NCI-H82 (cell line): ENCODE results near the gene PA2G4.
"Not testable (repeated sequence)": the region's sequence is repeated elsewhere in the genome, so short reads cannot be mapped to it uniquely, and the experiment has no call there.

Experiments
- DNase-seq: peaks from one replicate; lab custom pipeline; 2025; lab: John Stamatoyannopoulos, UW

PA2G4 gene

GRCh38 chr12:56104109-56104814 lies at the start of gene PA2G4:
Gene PA2G4, plus strand, starts transcription at chr12:56104559. Its CDS starts 179 bp downstream, at chr12:56104738.
- DNase-seq: peak; percentile 100

DNA sequence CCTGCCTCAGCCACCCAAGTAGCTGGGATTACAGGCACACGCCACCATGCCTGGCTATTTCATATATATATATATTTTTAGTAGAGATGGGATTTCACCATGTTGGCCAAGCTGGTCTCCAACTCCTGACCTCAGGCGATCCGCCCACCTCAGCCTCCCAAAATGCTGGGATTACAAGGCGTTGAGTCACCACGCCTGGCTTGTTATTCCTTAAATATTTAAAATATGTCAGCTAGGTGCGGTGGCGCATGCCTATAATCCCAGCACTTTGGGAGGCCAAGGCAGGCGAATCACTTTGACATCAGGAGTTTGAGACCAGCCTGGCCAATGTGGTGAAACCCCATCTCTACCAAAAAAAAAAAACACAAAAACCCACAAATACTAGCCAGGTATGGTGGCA lies 44.4 kb upstream of the PA2G4 start:
- DNase-seq: not testable (repeated sequence)

GRCh38 chr12:56061982-56062381 lies 42.4 kb upstream of the PA2G4 start:
- DNase-seq: no peak

DNA sequence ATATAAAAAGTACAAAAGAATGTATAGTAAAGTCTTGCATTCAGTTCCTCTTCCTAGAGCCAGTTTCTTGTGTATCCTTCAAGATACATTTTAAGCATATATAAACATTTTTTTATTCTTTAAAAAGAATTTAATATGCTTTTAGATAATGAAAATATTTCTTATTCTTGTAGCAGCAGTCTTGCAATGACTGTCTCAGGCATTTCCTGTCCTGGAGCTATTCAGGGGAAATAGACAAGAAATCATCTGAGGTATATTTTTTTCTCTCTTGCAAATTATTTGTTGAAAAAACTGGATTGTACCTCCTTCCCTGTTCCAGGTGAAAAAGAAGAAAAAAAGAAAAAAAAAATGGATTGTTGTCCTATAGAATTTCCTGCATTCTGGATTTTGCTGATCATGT lies 41.4 kb upstream of the PA2G4 start:
- no peak for DNase-seq

DNA sequence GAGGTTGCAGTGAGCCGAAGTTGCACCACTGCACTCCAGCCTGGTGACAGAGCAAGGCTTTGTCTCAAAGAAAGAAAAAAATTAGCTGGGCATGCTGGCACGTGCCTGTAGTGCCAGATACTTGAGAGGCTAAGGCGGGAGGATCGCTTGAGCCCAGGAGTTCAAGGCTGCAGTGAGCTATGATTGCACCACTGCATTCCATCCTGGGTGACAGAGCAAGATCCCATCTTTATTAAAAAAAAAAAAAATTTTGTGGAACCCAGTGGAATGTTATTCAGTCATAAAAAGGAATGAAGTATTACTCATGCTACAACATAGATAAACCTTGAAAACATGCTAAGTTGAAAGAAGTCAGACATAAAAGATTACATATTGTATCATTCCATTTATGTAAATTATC lies 32.7 kb upstream of the PA2G4 start:
- no peak for DNase-seq

GRCh38 chr12:56074396-56074795 lies 30.0 kb upstream of the PA2G4 start:
- no peak for DNase-seq

DNA sequence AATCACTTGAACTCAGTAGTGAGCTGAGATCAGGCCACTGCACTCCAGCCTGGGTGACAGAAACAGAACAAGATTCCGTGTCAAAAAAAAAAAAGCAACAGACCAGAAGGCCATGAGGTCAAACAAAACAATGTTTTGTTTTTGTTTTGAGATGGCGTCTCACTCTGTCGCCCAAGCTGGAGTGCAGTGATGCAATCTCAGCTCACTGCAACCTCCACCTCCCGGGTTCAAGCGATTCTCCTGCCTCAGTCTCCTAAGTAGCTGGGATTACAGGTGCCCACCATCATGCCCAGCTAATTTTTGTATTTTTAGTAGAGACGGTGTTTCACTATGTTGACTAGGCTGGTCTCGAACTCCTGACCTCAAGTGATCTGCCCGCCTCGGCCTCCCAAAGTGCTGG lies 26.4 kb upstream of the PA2G4 start:
- not testable (repeated sequence) for DNase-seq

GRCh38 chr12:56078427-56078826 lies 25.9 kb upstream of the PA2G4 start:
- no peak for DNase-seq

DNA sequence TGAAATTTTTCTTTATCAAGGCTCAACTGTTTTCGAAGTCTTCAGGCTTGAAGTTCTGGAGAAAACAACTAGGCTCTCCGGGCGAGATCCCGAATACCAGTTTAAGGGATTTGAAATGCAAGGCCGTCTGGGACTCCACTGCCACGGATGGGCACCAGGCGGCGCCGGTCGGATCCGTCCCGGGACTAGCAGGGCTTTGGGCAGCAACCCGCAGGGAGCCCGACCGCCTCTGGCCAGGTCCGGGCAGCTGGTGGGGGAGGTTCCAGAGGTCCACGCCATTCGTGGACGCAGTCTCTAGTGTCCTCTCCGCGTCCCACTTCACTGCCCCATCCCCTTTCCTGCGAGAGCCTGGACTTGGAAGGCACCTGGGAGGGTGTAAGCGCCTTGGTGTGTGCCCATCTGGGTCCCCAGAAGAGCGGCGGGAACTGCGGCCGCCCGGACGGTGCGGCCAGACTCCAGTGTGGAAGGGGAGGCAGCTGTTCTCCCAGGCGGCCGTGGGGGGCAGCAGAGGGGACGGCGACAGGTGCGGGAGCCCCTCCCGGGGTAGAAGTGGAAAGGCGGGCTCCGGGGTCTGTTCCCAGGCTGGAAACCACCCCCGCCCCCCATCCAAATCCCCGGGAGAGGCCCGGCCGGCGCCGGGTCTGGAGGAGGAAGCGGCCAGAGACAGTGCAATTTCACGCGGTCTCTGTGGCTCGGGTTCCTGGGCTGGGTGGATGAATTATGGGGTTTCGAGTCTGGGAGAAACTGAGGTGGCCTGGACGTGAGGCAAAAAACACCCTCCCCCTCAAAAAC lies 25.2 kb upstream of the PA2G4 start:
- peak; percentile 91 for DNase-seq

- DNase-seq: peak; percentile 79
Measured at GRCh38 chr12:56079723-56080555, 24.4 kb upstream of the PA2G4 start, which contains the start of gene ERBB3. Gene ERBB3, plus strand, starts transcription at chr12:56080165. Its CDS starts 136 bp downstream, at chr12:56080301.

- no peak for DNase-seq
Measured at GRCh38 chr12:56080556-56081138, 23.7 kb upstream of the PA2G4 start.

GRCh38 chr12:56081393-56082347 lies 22.7 kb upstream of the PA2G4 start:
- DNase-seq: no peak

DNA sequence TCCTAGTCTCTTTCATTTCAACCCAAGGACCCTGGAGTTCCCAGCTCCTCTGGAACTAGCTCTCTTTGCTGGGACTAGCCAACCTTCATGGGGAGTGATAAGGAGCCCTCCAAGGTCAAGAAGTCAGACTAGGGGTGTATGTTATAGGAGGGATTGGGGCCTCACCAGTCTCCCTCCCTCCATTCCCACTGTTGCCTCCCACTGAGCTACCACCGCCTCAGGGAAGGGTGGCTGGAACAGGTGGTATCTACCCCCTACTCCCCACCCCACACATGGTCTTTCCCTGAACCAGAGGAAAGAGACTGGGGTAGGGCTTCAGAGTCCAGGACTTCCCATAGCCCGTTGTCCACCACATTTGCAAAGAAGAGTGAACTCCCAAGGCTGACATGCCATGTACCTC lies 22.0 kb upstream of the PA2G4 start:
- no peak for DNase-seq

- DNase-seq: no peak
Measured at GRCh38 chr12:56082967-56083366, 21.4 kb upstream of the PA2G4 start.

GRCh38 chr12:56084958-56085543 lies 19.3 kb upstream of the PA2G4 start:
- DNase-seq: peak; percentile 80

- DNase-seq: peak; percentile 44
Measured at GRCh38 chr12:56086096-56086495, 18.3 kb upstream of the PA2G4 start.

GRCh38 chr12:56086608-56087007 lies 17.8 kb upstream of the PA2G4 start:
- DNase-seq: no peak

- no peak for DNase-seq
Measured at GRCh38 chr12:56087220-56087619, 17.1 kb upstream of the PA2G4 start.

DNA sequence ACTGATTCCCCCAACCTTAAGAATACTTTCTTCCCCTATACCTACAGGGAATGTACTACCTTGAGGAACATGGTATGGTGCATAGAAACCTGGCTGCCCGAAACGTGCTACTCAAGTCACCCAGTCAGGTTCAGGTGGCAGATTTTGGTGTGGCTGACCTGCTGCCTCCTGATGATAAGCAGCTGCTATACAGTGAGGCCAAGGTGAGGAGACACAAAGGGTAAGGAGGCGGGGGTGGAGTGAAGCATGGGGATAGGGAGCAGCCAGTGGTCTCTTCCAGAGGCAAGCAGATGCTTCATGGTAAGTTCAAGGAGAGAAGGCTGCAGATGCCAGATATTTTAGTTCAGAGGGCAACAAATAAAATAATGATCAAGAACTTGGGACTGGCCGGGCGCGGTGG lies 6.6 kb upstream of the PA2G4 start:
- DNase-seq: no peak

GRCh38 chr12:56098592-56098991 lies 5.8 kb upstream of the PA2G4 start:
- DNase-seq: no peak
